Mesenchymal stem cell (in vitro differentiated cells and primary cell): ENCODE results near the gene NMD3. TPM values are rescaled to one million over a fixed set of nuclear protein-coding genes. Genes with fewer than 3 reads are reported as not detected.

Experiments used
- DNase-seq: peaks from one replicate; pipeline ENCODE4 v3.0.0-alpha.2; 2013
- H2AFZ ChIP-seq: one replicate; pipeline ENCODE4 v1.6.1; 2013; ENCODE audit warnings: low read depth, mild to moderate bottlenecking, control low read depth, inconsistent platforms, low read length, moderate library complexity
- H2AK5ac ChIP-seq: 2 replicates; pipeline ENCODE4 v1.6.1; 2013; ENCODE audit warnings: low read length, moderate library complexity, mild to moderate bottlenecking, inconsistent platforms; ENCODE audit not compliant: severe bottlenecking
- H2BK120ac ChIP-seq: one replicate; pipeline ENCODE4 v1.6.1; 2013; ENCODE audit warnings: low read depth, mild to moderate bottlenecking, inconsistent platforms, low read length, moderate library complexity
- H2BK12ac ChIP-seq, 2 experiments: one replicate each; pipeline ENCODE4 v1.6.1; 2013; ENCODE audit warnings: inconsistent platforms in 2 of 2, low read length in 2 of 2, mild to moderate bottlenecking in 2 of 2, moderate library complexity in 2 of 2, control low read depth in 1 of 2
- H2BK15ac ChIP-seq: one replicate; pipeline ENCODE4 v1.6.1; 2013; ENCODE audit warnings: mild to moderate bottlenecking, low read depth, inconsistent platforms; ENCODE audit not compliant: poor library complexity, severe bottlenecking
- H2BK5ac ChIP-seq: 2 replicates; pipeline ENCODE4 v1.6.1; 2013; ENCODE audit warnings: low read depth, mild to moderate bottlenecking, low read length, control low read depth, inconsistent platforms; ENCODE audit not compliant: poor library complexity, severe bottlenecking
- H3K14ac ChIP-seq, 2 experiments: one replicate each; pipeline ENCODE4 v1.6.1; 2013; ENCODE audit warnings: inconsistent platforms in 2 of 2, low read length in 2 of 2, control low read depth in 1 of 2, mild to moderate bottlenecking in 1 of 2, moderate library complexity in 1 of 2
- H3K18ac ChIP-seq, 2 experiments: one replicate each; pipeline ENCODE4 v1.6.1; 2013; ENCODE audit warnings: inconsistent platforms in 2 of 2, low read length in 2 of 2, control low read depth in 1 of 2, low read depth in 1 of 2, mild to moderate bottlenecking in 1 of 2
- H3K23ac ChIP-seq, 2 experiments: one replicate each; pipeline ENCODE4 v1.6.1; 2013; ENCODE audit warnings: inconsistent platforms in 2 of 2, low read length in 2 of 2, mild to moderate bottlenecking in 2 of 2, moderate library complexity in 2 of 2, control low read depth in 1 of 2
- H3K27ac ChIP-seq: 2 replicates; pipeline ENCODE4 v1.5.1; 2013; ENCODE audit warnings: mild to moderate bottlenecking, moderate library complexity, low read length, control low read depth, inconsistent platforms; ENCODE audit not compliant: poor library complexity, severe bottlenecking
- H3K27me3 ChIP-seq, 2 experiments: 2 replicates each; pipeline versions ENCODE4 v1.6.1 to v1.7.0; 2013; ENCODE audit warnings: low read length in 2 of 2, mild to moderate bottlenecking in 2 of 2, moderate library complexity in 2 of 2, control low read depth in 1 of 2, inconsistent platforms in 1 of 2; ENCODE audit not compliant: control insufficient read depth in 1 of 2, insufficient read depth in 1 of 2
- H3K36me3 ChIP-seq, 2 experiments: 2 replicates each; pipeline versions ENCODE4 v1.6.1 to v1.7.0; 2013; ENCODE audit warnings: low read length in 2 of 2, control low read depth in 1 of 2, inconsistent platforms in 1 of 2, low read depth in 1 of 2, mild to moderate bottlenecking in 1 of 2; ENCODE audit not compliant: insufficient read depth in 2 of 2, control insufficient read depth in 1 of 2
- H3K4ac ChIP-seq, 2 experiments: one replicate each; pipeline ENCODE4 v1.6.1; 2013; ENCODE audit warnings: inconsistent platforms in 2 of 2, low read length in 2 of 2, mild to moderate bottlenecking in 2 of 2, moderate library complexity in 2 of 2, control low read depth in 1 of 2, low read depth in 1 of 2
- H3K4me1 ChIP-seq: 2 replicates; pipeline ENCODE4 v1.6.1; 2013; ENCODE audit warnings: low read depth, low read length, control low read depth; ENCODE audit not compliant: control insufficient read depth, insufficient read depth
- H3K4me2 ChIP-seq: 2 replicates; pipeline ENCODE4 v1.6.1; 2013; ENCODE audit warnings: low read length, mild to moderate bottlenecking, inconsistent platforms; ENCODE audit not compliant: poor library complexity, severe bottlenecking
- H3K4me3 ChIP-seq, 2 experiments: 2 replicates each; pipeline versions ENCODE4 v1.5.1 to v1.7.0; 2013; ENCODE audit warnings: low read length in 2 of 2, mild to moderate bottlenecking in 2 of 2, control low read depth in 1 of 2, low read depth in 1 of 2; ENCODE audit not compliant: insufficient read depth in 1 of 2
- H3K79me1 ChIP-seq: replicated peaks from 2 replicates; pipeline ENCODE4 v1.6.1; 2013; ENCODE audit warnings: mild to moderate bottlenecking, control low read depth, low read length, inconsistent platforms; ENCODE audit not compliant: poor library complexity, severe bottlenecking
- H3K9ac ChIP-seq: 2 replicates; pipeline ENCODE4 v1.7.0; 2013; ENCODE audit warnings: mild to moderate bottlenecking, low read length, moderate library complexity
- H3K9me3 ChIP-seq: 2 replicates; pipeline ENCODE4 v1.7.0; 2013; ENCODE audit warnings: mild to moderate bottlenecking, low read length; ENCODE audit not compliant: control insufficient read depth
- H4K8ac ChIP-seq: one replicate; pipeline ENCODE4 v1.6.1; 2013; ENCODE audit warnings: inconsistent platforms, mild to moderate bottlenecking, low read length, moderate library complexity
- H4K91ac ChIP-seq: one replicate; pipeline ENCODE4 v1.6.1; 2013; ENCODE audit warnings: mild to moderate bottlenecking, low read length, inconsistent platforms
- WGBS: methylation state at CpG from one replicate; pipeline ENCODE4 v1.1.7; 2013; ENCODE audit warnings: mixed read lengths; 5-methylcytosine and 5-hydroxymethylcytosine counted together
- small RNA-seq: library from polyadenylated mRNA; stranded (forward); fragments of <200 nt; extraction: miRNeasy Mini kit (QIAGEN cat#:217004); gene quantifications from one replicate; pipeline ENCODE3, GENCODE V24; 2013; ENCODE audit warnings: low read depth

Gene NMD3

GRCh38 chr3:161293381-161293780, 72.3 kb downstream of the NMD3 start:
- Histone ChIP-seq H2BK5ac (no peak overlapping the region), H3K36me3 (no peaks in the 10 kb centered on the region), H3K9me3 (peaks cover 17% of the 10 kb centered on the region), H3K27ac (no peak overlapping the region), H2BK15ac (no peak overlapping the region), H3K14ac (no peak overlapping the region), H2AFZ (no peak overlapping the region), H4K91ac (no peak overlapping the region), H2BK120ac (no peak overlapping the region), H3K4me3 (no peak overlapping the region), H3K9ac (no peak overlapping the region), H3K4me2 (no peak overlapping the region), H2BK12ac (no peak overlapping the region), H3K4ac (no peak overlapping the region), H3K79me1 (no peaks in the 10 kb centered on the region), H3K18ac (no peak overlapping the region), H3K27me3 (no peaks in the 10 kb centered on the region), H4K8ac (no peak overlapping the region), H3K23ac (no peak overlapping the region), H3K4me1 (peaks cover 7% of the 10 kb centered on the region), H2AK5ac (no peak overlapping the region)
- 100% methylated on average over 1 of the region's 2 CpGs for WGBS
- DNase-seq, result no peak

GRCh38 chr3:161295325-161295724, 74.2 kb downstream of the NMD3 start:
- Histone ChIP-seq H2BK5ac (no peak overlapping the region), H2BK12ac (no peak overlapping the region), H3K36me3 (no peaks in the 10 kb centered on the region), H3K27ac (no peak overlapping the region), H4K91ac (no peak overlapping the region), H2BK15ac (no peak overlapping the region), H3K9ac (no peak overlapping the region), H3K4me1 (peaks cover 7% of the 10 kb centered on the region), H2AFZ (no peak overlapping the region), H3K79me1 (no peaks in the 10 kb centered on the region), H4K8ac (no peak overlapping the region), H3K4me3 (no peak overlapping the region), H3K27me3 (no peaks in the 10 kb centered on the region), H3K4me2 (no peak overlapping the region), H2AK5ac (no peak overlapping the region), H3K4ac (no peak overlapping the region), H3K23ac (no peak overlapping the region), H2BK120ac (no peak overlapping the region), H3K14ac (no peak overlapping the region), H3K18ac (no peak overlapping the region), H3K9me3 (peaks cover 24% of the 10 kb centered on the region)
- no peak for DNase-seq

GRCh38 chr3:161296814-161297213, 75.7 kb downstream of the NMD3 start:
- no peak overlapping the region for H2AK5ac ChIP-seq
- H3K4me3 ChIP-seq, result no peak overlapping the region
- no peaks in the 10 kb centered on the region for H3K79me1 ChIP-seq
- H3K4ac ChIP-seq, result no peak overlapping the region
- H2AFZ ChIP-seq, result no peak overlapping the region
- no peak overlapping the region for H3K18ac ChIP-seq
- peaks cover 24% of the 10 kb centered on the region for H3K9me3 ChIP-seq
- no peaks in the 10 kb centered on the region for H3K36me3 ChIP-seq
- no peak overlapping the region for H2BK120ac ChIP-seq
- H3K27me3 ChIP-seq, result no peaks in the 10 kb centered on the region
- no peak for DNase-seq
- H3K9ac ChIP-seq, result no peak overlapping the region
- 96% methylated on average over 3 of the region's 3 CpGs for WGBS
- H2BK15ac ChIP-seq, result no peak overlapping the region
- H3K14ac ChIP-seq, result no peak overlapping the region
- peaks cover 5% of the 10 kb centered on the region for H3K4me1 ChIP-seq
- no peak overlapping the region for H3K4me2 ChIP-seq
- H3K23ac ChIP-seq, result no peak overlapping the region
- H4K91ac ChIP-seq, result no peak overlapping the region
- H2BK5ac ChIP-seq, result no peak overlapping the region
- no peak overlapping the region for H4K8ac ChIP-seq
- no peak overlapping the region for H2BK12ac ChIP-seq
- H3K27ac ChIP-seq, result no peak overlapping the region

Small RNA genes within 50 kb of the gene (small RNA-seq; reads per million reads assigned to genes)
- gene AC108738.1, result not detected
